ENCODE results near the gene RNF138.
"Not testable (repeated sequence)": the region's sequence is repeated elsewhere in the genome, so short reads cannot be mapped to it uniquely, and the experiment has no call there.

Gene RNF138

GRCh38 chr18:32091724-32092421 is at the start of gene RNF138:
TSS of gene RNF138 (plus strand) at chr18:32091874. CDS start at chr18:32092777, 903 bp downstream.
- peak; percentile 94 for DNase-seq (ENCODE audit: low read depth, low spot score)

- no peak for DNase-seq (ENCODE audit: low read depth, low spot score)
Measured at GRCh38 chr18:32042337-32042736, 49.3 kb upstream of the RNF138 start.

GRCh38 chr18:32048507-32049091 is 43.1 kb upstream of the RNF138 start:
- no peak for DNase-seq (ENCODE audit: low read depth, low spot score)

- no peak for DNase-seq (ENCODE audit: low read depth, low spot score)
Measured at GRCh38 chr18:32049393-32050171, 42.1 kb upstream of the RNF138 start.

GRCh38 chr18:32056613-32057358 is 34.9 kb upstream of the RNF138 start:
- DNase-seq (ENCODE audit: low read depth, low spot score) = no peak

GRCh38 chr18:32057624-32058165 is 34.0 kb upstream of the RNF138 start:
- DNase-seq (ENCODE audit: low read depth, low spot score) = peak; percentile 25

- DNase-seq (ENCODE audit: low read depth, low spot score) = no peak
Measured at GRCh38 chr18:32060026-32060425, 31.6 kb upstream of the RNF138 start.

- DNase-seq (ENCODE audit: low read depth, low spot score) = no peak
Measured at GRCh38 chr18:32067375-32068167, 24.1 kb upstream of the RNF138 start.

GRCh38 chr18:32072321-32072720 is 19.4 kb upstream of the RNF138 start:
- no peak for DNase-seq (ENCODE audit: low read depth, low spot score)

GRCh38 chr18:32074206-32074605 is 17.5 kb upstream of the RNF138 start:
- no peak for DNase-seq (ENCODE audit: low read depth, low spot score)

GRCh38 chr18:32078845-32079244 is 12.8 kb upstream of the RNF138 start:
- DNase-seq (ENCODE audit: low read depth, low spot score) = no peak

GRCh38 chr18:32081881-32082280 is 9.8 kb upstream of the RNF138 start:
- no peak for DNase-seq (ENCODE audit: low read depth, low spot score)

- no peak for DNase-seq (ENCODE audit: low read depth, low spot score)
Measured at GRCh38 chr18:32083781-32084180, 7.9 kb upstream of the RNF138 start.

- DNase-seq (ENCODE audit: low read depth, low spot score) = no peak
Measured at GRCh38 chr18:32086881-32087280, 4.8 kb upstream of the RNF138 start.

GRCh38 chr18:32090831-32091230 is 843 bp upstream of the RNF138 start:
- DNase-seq (ENCODE audit: low read depth, low spot score) = not testable (repeated sequence)

- no peak for DNase-seq (ENCODE audit: low read depth, low spot score)
Measured at GRCh38 chr18:32091325-32091723, 350 bp upstream of the RNF138 start.

GRCh38 chr18:32092422-32093101 is 888 bp downstream of the RNF138 start:
- peak; percentile 97 for DNase-seq (ENCODE audit: low read depth, low spot score)

- DNase-seq (ENCODE audit: low read depth, low spot score) = peak; percentile 85
Measured at GRCh38 chr18:32093102-32093511, 1.4 kb downstream of the RNF138 start.

- DNase-seq (ENCODE audit: low read depth, low spot score) = no peak
Measured at GRCh38 chr18:32093523-32093922, 1.8 kb downstream of the RNF138 start.

- no peak for DNase-seq (ENCODE audit: low read depth, low spot score)
Measured at GRCh38 chr18:32095192-32095899, 3.7 kb downstream of the RNF138 start.

All from ELF-1 (cell line).